Smooth muscle cell (in vitro differentiated cells): Measurements from ENCODE around the gene COQ10B. TPM values are rescaled to one million over a fixed set of nuclear protein-coding genes. Genes with fewer than 3 reads are reported as not detected.
"Not testable (repeated sequence)": the region's sequence is repeated elsewhere in the genome, so short reads cannot be mapped to it uniquely, and the experiment has no call there.

Experiments used
- DNase-seq: peaks from one replicate; lab custom pipeline; 2025; ENCODE audit not compliant: unreplicated experiment; lab: John Stamatoyannopoulos, UW
- H2AFZ ChIP-seq: fragments of 200-600 bp; sonication (generic); 2 replicates; pipeline ENCODE4 v1.6.0; 2016; ENCODE audit warnings: antibody characterized with exemption, low read depth, mild to moderate bottlenecking
- H3F3A ChIP-seq: fragments of 200-600 bp; sonication (generic); 2 replicates; pipeline ENCODE4 v1.6.0; 2017; ENCODE audit warnings: antibody characterized with exemption, low read depth
- H3K27ac ChIP-seq: fragments of 200-600 bp; sonication (generic); 2 replicates; pipeline ENCODE4 v1.5.1; 2016; ENCODE audit warnings: low read depth, mild to moderate bottlenecking
- H3K27me3 ChIP-seq: fragments of 200-600 bp; sonication (generic); 2 replicates; pipeline ENCODE4 v1.6.1; 2016; ENCODE audit warnings: low read depth, mild to moderate bottlenecking
- H3K36me3 ChIP-seq: fragments of 200-600 bp; sonication (generic); 2 replicates; pipeline ENCODE4 v1.5.1; 2016; ENCODE audit warnings: low read depth
- H3K4me1 ChIP-seq: fragments of 200-600 bp; sonication (generic); 2 replicates; pipeline ENCODE4 v1.5.1; 2016; ENCODE audit warnings: low read depth
- H3K4me2 ChIP-seq: fragments of 200-600 bp; sonication (generic); 2 replicates; pipeline ENCODE4 v1.6.0; 2016; ENCODE audit warnings: mild to moderate bottlenecking
- H3K4me3 ChIP-seq: fragments of 200-600 bp; sonication (generic); 2 replicates; pipeline ENCODE4 v1.5.1; 2016; ENCODE audit warnings: mild to moderate bottlenecking
- H3K79me2 ChIP-seq: fragments of 200-600 bp; sonication (generic); 2 replicates; pipeline ENCODE4 v1.6.0; 2016; ENCODE audit warnings: low read depth, mild to moderate bottlenecking
- H3K9ac ChIP-seq: fragments of 200-600 bp; sonication (generic); 2 replicates; pipeline ENCODE4 v1.6.0; 2016; ENCODE audit warnings: low read depth
- H3K9me3 ChIP-seq: fragments of 200-600 bp; sonication (generic); replicated peaks from 2 replicates; pipeline ENCODE4 v1.5.1; 2016; ENCODE audit warnings: low read depth
- H4K20me1 ChIP-seq: fragments of 200-600 bp; sonication (generic); 2 replicates; pipeline ENCODE4 v1.6.0; 2016; ENCODE audit warnings: low read depth
- WGBS: methylation state at CpG from one replicate; pipeline ENCODE4 v1.1.7; 2016; ENCODE audit warnings: low lambda C conversion rate; 5-methylcytosine and 5-hydroxymethylcytosine counted together
- polyA plus RNA-seq: library from polyadenylated mRNA; unstranded; fragments of >200 nt; fragmentation: Nextera tagmentation; extraction: Ambion mirVana; gene quantifications from 2 replicates; pipeline ENCODE4 v1.2.1, GENCODE V29; 2016
- total RNA-seq: library from RNA; depleted of rRNA; stranded (reverse); fragments of >200 nt; gene quantifications from 2 replicates; pipeline ENCODE4 v1.2.3, GENCODE V29; 2014
- TF ChIP-seq, protein P1 (sequence below): fragments of 200-600 bp; sonication (generic); IDR thresholded peaks from 2 replicates; pipeline ENCODE4 v1.5.1; 2017; ENCODE audit warnings: borderline replicate concordance, mild to moderate bottlenecking, antibody characterized with exemption; ENCODE audit not compliant: insufficient read depth, poor library complexity, severe bottlenecking

Gene COQ10B
- total and polyA plus RNA-seq, 2 experiments from 2014 or later = 50.6 to 61.5 TPM

- no peaks in the 10 kb centered on the region for H3F3A ChIP-seq
- peaks cover 17% of the 10 kb centered on the region for H4K20me1 ChIP-seq
- H3K36me3 ChIP-seq = no peaks in the 10 kb centered on the region
- no peak overlapping the region for H3K4me2 ChIP-seq
- no peak overlapping the region for H3K9ac ChIP-seq
- H3K27me3 ChIP-seq = no peaks in the 10 kb centered on the region
- no peak overlapping the region for H3K27ac ChIP-seq
- H3K9me3 ChIP-seq = no peaks in the 10 kb centered on the region
- no peak for DNase-seq
- peaks cover 17% of the 10 kb centered on the region for H3K79me2 ChIP-seq
- peaks cover 11% of the 10 kb centered on the region for H3K4me1 ChIP-seq
- no peak overlapping the region for H3K4me3 ChIP-seq
- H2AFZ ChIP-seq = no peak overlapping the region
- 93% methylated on average over 17 of the region's 25 CpGs for WGBS
- TF ChIP-seq, protein P1, sequence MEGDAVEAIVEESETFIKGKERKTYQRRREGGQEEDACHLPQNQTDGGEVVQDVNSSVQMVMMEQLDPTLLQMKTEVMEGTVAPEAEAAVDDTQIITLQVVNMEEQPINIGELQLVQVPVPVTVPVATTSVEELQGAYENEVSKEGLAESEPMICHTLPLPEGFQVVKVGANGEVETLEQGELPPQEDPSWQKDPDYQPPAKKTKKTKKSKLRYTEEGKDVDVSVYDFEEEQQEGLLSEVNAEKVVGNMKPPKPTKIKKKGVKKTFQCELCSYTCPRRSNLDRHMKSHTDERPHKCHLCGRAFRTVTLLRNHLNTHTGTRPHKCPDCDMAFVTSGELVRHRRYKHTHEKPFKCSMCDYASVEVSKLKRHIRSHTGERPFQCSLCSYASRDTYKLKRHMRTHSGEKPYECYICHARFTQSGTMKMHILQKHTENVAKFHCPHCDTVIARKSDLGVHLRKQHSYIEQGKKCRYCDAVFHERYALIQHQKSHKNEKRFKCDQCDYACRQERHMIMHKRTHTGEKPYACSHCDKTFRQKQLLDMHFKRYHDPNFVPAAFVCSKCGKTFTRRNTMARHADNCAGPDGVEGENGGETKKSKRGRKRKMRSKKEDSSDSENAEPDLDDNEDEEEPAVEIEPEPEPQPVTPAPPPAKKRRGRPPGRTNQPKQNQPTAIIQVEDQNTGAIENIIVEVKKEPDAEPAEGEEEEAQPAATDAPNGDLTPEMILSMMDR = no peak
These were observed 2.9 kb upstream of the COQ10B start for GRCh38 chr2:197450465-197450864.

GRCh38 chr2:197450935-197451358, 2.4 kb upstream of the COQ10B start:
- H3K9me3 ChIP-seq, H3K4me2 ChIP-seq, H2AFZ ChIP-seq, H3F3A ChIP-seq, H3K9ac ChIP-seq, H3K4me3 ChIP-seq, DNase-seq, H3K36me3 ChIP-seq, H3K27ac ChIP-seq, H3K27me3 ChIP-seq: not testable (repeated sequence)
- peaks cover 11% of the 10 kb centered on the region for H3K4me1 ChIP-seq
- peaks cover 22% of the 10 kb centered on the region for H4K20me1 ChIP-seq
- 93% methylated on average over 6 of the region's 6 CpGs for WGBS
- H3K79me2 ChIP-seq = peaks cover 21% of the 10 kb centered on the region

GRCh38 chr2:197452754-197453122, 614 bp upstream of the COQ10B start:
- DNase-seq = no peak
- no peaks in the 10 kb centered on the region for H3K9me3 ChIP-seq
- WGBS = 7% methylated on average over 11 of the region's 11 CpGs

GRCh38 chr2:197453914-197454398, 604 bp downstream of the COQ10B start:
- H3K36me3 ChIP-seq = no peaks in the 10 kb centered on the region
- no peaks in the 10 kb centered on the region for H3F3A ChIP-seq
- H3K9ac ChIP-seq = peak overlapping the region; percentile 100
- no peak overlapping the region for H2AFZ ChIP-seq
- TF ChIP-seq, protein P1 = no peak
- H3K4me2 ChIP-seq = peak overlapping the region; percentile 92
- 1% methylated on average over 11 of the region's 11 CpGs for WGBS
- H3K9me3 ChIP-seq = no peaks in the 10 kb centered on the region
- H3K4me1 ChIP-seq = peaks cover 11% of the 10 kb centered on the region
- H3K27ac ChIP-seq = peak overlapping the region; percentile 100
- peaks cover 51% of the 10 kb centered on the region for H3K79me2 ChIP-seq
- no peaks in the 10 kb centered on the region for H3K27me3 ChIP-seq
- no peak for DNase-seq
- peaks cover 52% of the 10 kb centered on the region for H4K20me1 ChIP-seq
- H3K4me3 ChIP-seq = peak overlapping the region; percentile 91

More at GRCh38 chr2:197452754-197453122, 614 bp upstream of the COQ10B start:
- Histone ChIP-seq H3K27ac (peak overlapping the region; percentile 92), H3K4me2 (peak overlapping the region; percentile 84), H4K20me1 (peaks cover 40% of the 10 kb centered on the region), H3K4me3 (peak overlapping the region; percentile 91), H3K4me1 (peaks cover 11% of the 10 kb centered on the region), H3F3A (no peaks in the 10 kb centered on the region), H2AFZ (peak overlapping the region; percentile 56), H3K36me3 (no peaks in the 10 kb centered on the region), H3K27me3 (no peaks in the 10 kb centered on the region), H3K9ac (peak overlapping the region; percentile 86), H3K79me2 (peaks cover 39% of the 10 kb centered on the region)
- TF ChIP-seq, protein P1 = no peak
